HepG2 (cell line): ENCODE measurements around the gene SLC28A1. TPM values are rescaled to one million over a fixed set of nuclear protein-coding genes. Genes with fewer than 3 reads are reported as not detected.

Experiments
- ATAC-seq: fragments of 200-7000 bp; cut with Tn5 transposase; 3 replicates; pipeline ENCODE4 v1.9.1; 2020; ENCODE audit warnings: mild to moderate bottlenecking, moderate library complexity
- BruUV-seq: library from RNA; stranded (reverse); fragments of 400-500 nt; replicated peaks from 2 replicates; lab custom pipeline; 2021; lab: Mats Ljungman, UMichigan
- CTCF ChIA-PET: fragments of 300-600 bp; formaldehyde crosslinking; extraction: SDS; loops from one replicate; lab custom pipeline; 2021; ENCODE audit warnings: low total read pairs, inconsistent platforms, low intra/inter-chr PET ratio; lab: Yijun Ruan, JAX
- POLR2A ChIA-PET: fragments of 350-600 bp; sonication (Branson Sonifier 250); formaldehyde crosslinking; loops from one replicate; lab custom pipeline; 2020; ENCODE audit warnings: antibody characterized with exemption, inconsistent platforms; lab: Yijun Ruan, JAX
- DNase-seq: peaks from one replicate; pipeline ENCODE4 v3.0.0-alpha.2; 2015; ENCODE audit warnings: low spot score
- FAIRE-seq: peaks from 3 replicates; lab custom pipeline; 2011; peaks lifted over from hg19 to GRCh38; lab: Jason Lieb, UNC
- H2AFZ ChIP-seq: one replicate; pipeline ENCODE4 v1.6.1; 2011; ENCODE audit warnings: low read length, inconsistent platforms
- H3K27ac ChIP-seq: fragments of 300-600 bp; 3 replicates; pipeline ENCODE4 v1.8.0; 2011; ENCODE audit warnings: mixed run types, mild to moderate bottlenecking, mixed read lengths, low read length, inconsistent platforms; ENCODE audit not compliant: insufficient read depth; ENCODE audit errors: extremely low read length
- H3K27me3 ChIP-seq, 2 experiments: fragments of 200-600 bp in 1 of 2; 2 replicates in 1 of 2; 3 replicates in 1 of 2; pipeline versions ENCODE4 v1.6.0 to v1.8.0; 2011; ENCODE audit warnings: low read length in 2 of 2, mild to moderate bottlenecking in 2 of 2, moderate library complexity in 2 of 2, inconsistent platforms in 1 of 2; ENCODE audit not compliant: insufficient read depth in 2 of 2, control insufficient read depth in 1 of 2
- H3K36me3 ChIP-seq, 2 experiments: fragments of 200-600 bp in 1 of 2; replicated peaks in 1 of 2; 2 replicates in 1 of 2; 3 replicates in 1 of 2; pipeline versions ENCODE4 v1.5.1 to v1.8.0; 2011; ENCODE audit warnings: low read length in 2 of 2, inconsistent platforms in 1 of 2; ENCODE audit not compliant: insufficient read depth in 2 of 2, control insufficient read depth in 1 of 2
- H3K4me1 ChIP-seq: 2 replicates; pipeline ENCODE4 v1.5.1; 2012; ENCODE audit warnings: low read length, inconsistent platforms; ENCODE audit not compliant: insufficient read depth
- H3K4me2 ChIP-seq: 2 replicates; pipeline ENCODE4 v1.6.0; 2011; ENCODE audit warnings: low read depth, low read length, inconsistent platforms
- H3K4me3 ChIP-seq, 3 experiments: fragments of 200-600 bp in 1 of 3; sonication (generic), shearing (Covaris generic) in 1 of 3; replicated peaks in 1 of 3; 2 replicates each; pipeline ENCODE4 v1.5.1; 2011 to 2016; ENCODE audit warnings: low read length in 3 of 3, inconsistent platforms in 2 of 3, low read depth in 2 of 3, mild to moderate bottlenecking in 2 of 3, control low read depth in 1 of 3, mixed read lengths in 1 of 3; ENCODE audit not compliant: insufficient read depth in 1 of 3
- H3K79me2 ChIP-seq: one replicate; pipeline ENCODE4 v1.6.1; 2011; ENCODE audit warnings: low read length, inconsistent platforms; ENCODE audit not compliant: insufficient read depth
- H3K9ac ChIP-seq: 2 replicates; pipeline ENCODE4 v1.6.0; 2011; ENCODE audit warnings: mild to moderate bottlenecking, low read depth, low read length, inconsistent platforms; ENCODE audit not compliant: insufficient read depth
- H3K9me3 ChIP-seq: 2 replicates; pipeline ENCODE4 v1.5.1; 2012; ENCODE audit warnings: mild to moderate bottlenecking, low read length
- H4K20me1 ChIP-seq: 2 replicates; pipeline ENCODE4 v1.6.0; 2011; ENCODE audit warnings: inconsistent platforms, mild to moderate bottlenecking, low read length, moderate library complexity; ENCODE audit not compliant: insufficient read depth
- JUNB ChIP-seq: sonication (generic); formaldehyde crosslinking; IDR thresholded peaks from 2 replicates; pipeline ENCODE4 v1.8.0; 2022; ENCODE audit warnings: missing genetic modification reagents, mild to moderate bottlenecking, borderline replicate concordance
- KDM2A ChIP-seq: sonication (generic); formaldehyde crosslinking; IDR thresholded peaks from 2 replicates; pipeline ENCODE4 v1.4.0; 2020; ENCODE audit warnings: low read depth, missing genetic modification reagents, borderline replicate concordance
- MATR3 ChIP-seq: sonication (generic); formaldehyde crosslinking; IDR thresholded peaks from 2 replicates; pipeline ENCODE4 v1.4.0; 2020; ENCODE audit warnings: missing genetic modification reagents
- SMAD9 ChIP-seq: sonication (generic); formaldehyde crosslinking; IDR thresholded peaks from 2 replicates; pipeline ENCODE4 v1.5.1; 2020; ENCODE audit warnings: mild to moderate bottlenecking, missing genetic modification reagents
- XRCC5 ChIP-seq: fragments of 200-400 bp; formaldehyde crosslinking; optimal IDR thresholded peaks from 2 replicates; pipeline ENCODE3; 2017; ENCODE audit warnings: mild to moderate bottlenecking, low read length
- ZBTB7B ChIP-seq: sonication (generic); formaldehyde crosslinking; IDR thresholded peaks from 2 replicates; pipeline ENCODE4 v1.4.0; 2020; ENCODE audit warnings: missing genetic modification reagents
- ZNF569 ChIP-seq: sonication (generic); formaldehyde crosslinking; IDR thresholded peaks from 2 replicates; pipeline ENCODE4 v1.5.0; 2020; ENCODE audit warnings: mild to moderate bottlenecking, missing genetic modification reagents, moderate library complexity, borderline replicate concordance
- ZSCAN25 ChIP-seq: sonication (generic); formaldehyde crosslinking; IDR thresholded peaks from 2 replicates; pipeline ENCODE4 v1.8.0; 2022; ENCODE audit warnings: mild to moderate bottlenecking, missing genetic modification reagents
- WGBS: methylation state at CpG from one replicate; pipeline ENCODE4 v1.1.6; 2017; ENCODE audit warnings: low lambda C conversion rate; 5-methylcytosine and 5-hydroxymethylcytosine counted together
- in situ Hi-C: cut with HindIII; loops from 2 replicates; pipeline ENCODE4 v1.10.0; 2017; ENCODE audit warnings: low pct_unique_long_range_greater_than_20kb; ENCODE audit not compliant: extremely low pct_ligation_motif_present
- intact Hi-C: fragments of 100-400 bp; cut with micrococcal nuclease; formaldehyde crosslinking; loops from one replicate; pipeline ENCODE4 v1.10.0; 2022; ENCODE audit not compliant: unreplicated experiment
- polyA plus RNA-seq, 8 experiments: library from polyadenylated mRNA; depleted of rRNA in 3 of 8; stranded (reverse) in 7 of 8; unstranded in 1 of 8; fragments of >200 nt; fragmentation: Illumina TruSeq in 4 of 8; extraction: Trizol in 4 of 8; gene quantifications; 2 replicates each; pipeline versions ENCODE4 v1.2.1 to v1.2.3, GENCODE V29; 2011 to 2016; ENCODE audit warnings: low read depth in 4 of 8, missing spikeins in 1 of 8, mixed read lengths in 1 of 8; ENCODE audit not compliant: insufficient read depth in 1 of 8
- total RNA-seq, 5 experiments: library from RNA; depleted of rRNA; stranded (reverse); fragments of >200 nt; fragmentation: Illumina TruSeq; extraction: Trizol; gene quantifications; 2 replicates each; pipeline ENCODE4 v1.2.3, GENCODE V29; 2016; ENCODE audit warnings: low read depth in 1 of 5
- TF ChIP-seq, protein P1 (sequence below): IDR thresholded peaks from 2 replicates; pipeline ENCODE4 v1.6.1; 2016
- TF ChIP-seq, protein P2 (sequence below): sonication (generic); formaldehyde crosslinking; IDR thresholded peaks from 2 replicates; pipeline ENCODE4 v1.4.0; 2020; ENCODE audit warnings: missing genetic modification reagents, borderline replicate concordance
- TF ChIP-seq, protein P3 (sequence below): sonication (generic); formaldehyde crosslinking; IDR thresholded peaks from 2 replicates; pipeline ENCODE4 v1.5.0; 2020; ENCODE audit warnings: missing genetic modification reagents
- TF ChIP-seq, protein P4 (sequence below): sonication (generic); formaldehyde crosslinking; IDR thresholded peaks from 2 replicates; pipeline ENCODE4 v1.8.1; 2023; ENCODE audit warnings: missing genetic modification reagents, inconsistent platforms, borderline replicate concordance
- TF ChIP-seq, protein P5 (sequence below): sonication (generic); formaldehyde crosslinking; IDR thresholded peaks from 2 replicates; pipeline ENCODE4 v1.4.0; 2020; ENCODE audit warnings: mild to moderate bottlenecking, missing genetic modification reagents

SLC28A1 gene
- total and polyA plus RNA-seq, 2 of the 13 experiments (the other 11 are each of a cell fraction or from before 2014, with no cell fraction given): 0.31 to 5.8 TPM

DNA sequence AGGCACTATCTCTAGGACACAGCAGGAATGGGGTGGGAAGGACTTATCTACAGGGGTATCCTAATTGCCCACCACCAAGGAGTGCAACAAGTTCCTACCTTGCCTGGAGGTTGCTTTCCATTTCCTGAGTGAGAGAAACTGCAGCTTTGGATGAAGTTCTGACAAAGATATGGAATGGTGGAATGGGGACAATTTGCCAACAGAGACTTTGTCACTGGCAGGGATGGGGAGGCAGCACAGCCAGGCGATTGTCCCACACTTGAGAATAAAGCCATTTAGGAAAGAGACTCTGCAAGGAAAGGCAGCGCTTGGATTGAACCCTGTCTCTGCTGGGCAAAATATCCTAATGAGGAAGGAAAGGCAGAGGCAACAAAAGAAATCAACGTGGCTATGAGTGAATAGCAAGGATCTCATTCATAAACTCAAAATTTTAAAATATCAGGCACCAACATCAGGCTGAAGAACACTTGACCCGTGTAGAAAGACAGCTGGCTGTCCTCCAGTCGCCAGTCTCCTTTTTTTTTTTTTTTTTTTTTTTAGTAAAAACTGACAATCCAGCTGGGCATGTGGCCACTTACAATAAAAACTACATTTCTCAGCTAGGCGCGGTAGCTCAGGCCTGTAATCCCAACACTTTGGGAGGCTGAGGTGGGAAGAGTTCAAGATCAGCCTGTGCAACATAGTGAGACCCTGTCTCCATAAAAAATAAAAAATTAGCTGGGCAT lies 65.5 kb downstream of the SLC28A1 start:
- TF ChIP-seq XRCC5 (no peak), ZNF569 (CRISPR knock-in tag) (no peak), KDM2A (CRISPR knock-in tag) (no peak), ZSCAN25 (CRISPR knock-in tag) (no peak), ZBTB7B (no peak), SMAD9 (no peak), JUNB (CRISPR knock-in tag) (no peak), MATR3 (CRISPR knock-in tag) (no peak)
- TF ChIP-seq, protein P1, sequence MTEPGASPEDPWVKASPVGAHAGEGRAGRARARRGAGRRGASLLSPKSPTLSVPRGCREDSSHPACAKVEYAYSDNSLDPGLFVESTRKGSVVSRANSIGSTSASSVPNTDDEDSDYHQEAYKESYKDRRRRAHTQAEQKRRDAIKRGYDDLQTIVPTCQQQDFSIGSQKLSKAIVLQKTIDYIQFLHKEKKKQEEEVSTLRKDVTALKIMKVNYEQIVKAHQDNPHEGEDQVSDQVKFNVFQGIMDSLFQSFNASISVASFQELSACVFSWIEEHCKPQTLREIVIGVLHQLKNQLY (CRISPR knock-in tag): no peak
- TF ChIP-seq, protein P2, sequence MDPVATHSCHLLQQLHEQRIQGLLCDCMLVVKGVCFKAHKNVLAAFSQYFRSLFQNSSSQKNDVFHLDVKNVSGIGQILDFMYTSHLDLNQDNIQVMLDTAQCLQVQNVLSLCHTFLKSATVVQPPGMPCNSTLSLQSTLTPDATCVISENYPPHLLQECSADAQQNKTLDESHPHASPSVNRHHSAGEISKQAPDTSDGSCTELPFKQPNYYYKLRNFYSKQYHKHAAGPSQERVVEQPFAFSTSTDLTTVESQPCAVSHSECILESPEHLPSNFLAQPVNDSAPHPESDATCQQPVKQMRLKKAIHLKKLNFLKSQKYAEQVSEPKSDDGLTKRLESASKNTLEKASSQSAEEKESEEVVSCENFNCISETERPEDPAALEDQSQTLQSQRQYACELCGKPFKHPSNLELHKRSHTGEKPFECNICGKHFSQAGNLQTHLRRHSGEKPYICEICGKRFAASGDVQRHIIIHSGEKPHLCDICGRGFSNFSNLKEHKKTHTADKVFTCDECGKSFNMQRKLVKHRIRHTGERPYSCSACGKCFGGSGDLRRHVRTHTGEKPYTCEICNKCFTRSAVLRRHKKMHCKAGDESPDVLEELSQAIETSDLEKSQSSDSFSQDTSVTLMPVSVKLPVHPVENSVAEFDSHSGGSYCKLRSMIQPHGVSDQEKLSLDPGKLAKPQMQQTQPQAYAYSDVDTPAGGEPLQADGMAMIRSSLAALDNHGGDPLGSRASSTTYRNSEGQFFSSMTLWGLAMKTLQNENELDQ (CRISPR knock-in tag): no peak
- TF ChIP-seq, protein P3, sequence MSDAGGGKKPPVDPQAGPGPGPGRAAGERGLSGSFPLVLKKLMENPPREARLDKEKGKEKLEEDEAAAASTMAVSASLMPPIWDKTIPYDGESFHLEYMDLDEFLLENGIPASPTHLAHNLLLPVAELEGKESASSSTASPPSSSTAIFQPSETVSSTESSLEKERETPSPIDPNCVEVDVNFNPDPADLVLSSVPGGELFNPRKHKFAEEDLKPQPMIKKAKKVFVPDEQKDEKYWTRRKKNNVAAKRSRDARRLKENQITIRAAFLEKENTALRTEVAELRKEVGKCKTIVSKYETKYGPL (CRISPR knock-in tag): no peak
- TF ChIP-seq, protein P4, sequence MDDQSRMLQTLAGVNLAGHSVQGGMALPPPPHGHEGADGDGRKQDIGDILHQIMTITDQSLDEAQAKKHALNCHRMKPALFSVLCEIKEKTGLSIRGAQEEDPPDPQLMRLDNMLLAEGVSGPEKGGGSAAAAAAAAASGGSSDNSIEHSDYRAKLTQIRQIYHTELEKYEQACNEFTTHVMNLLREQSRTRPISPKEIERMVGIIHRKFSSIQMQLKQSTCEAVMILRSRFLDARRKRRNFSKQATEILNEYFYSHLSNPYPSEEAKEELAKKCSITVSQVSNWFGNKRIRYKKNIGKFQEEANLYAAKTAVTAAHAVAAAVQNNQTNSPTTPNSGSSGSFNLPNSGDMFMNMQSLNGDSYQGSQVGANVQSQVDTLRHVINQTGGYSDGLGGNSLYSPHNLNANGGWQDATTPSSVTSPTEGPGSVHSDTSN (CRISPR knock-in tag): no peak
- TF ChIP-seq, protein P5, sequence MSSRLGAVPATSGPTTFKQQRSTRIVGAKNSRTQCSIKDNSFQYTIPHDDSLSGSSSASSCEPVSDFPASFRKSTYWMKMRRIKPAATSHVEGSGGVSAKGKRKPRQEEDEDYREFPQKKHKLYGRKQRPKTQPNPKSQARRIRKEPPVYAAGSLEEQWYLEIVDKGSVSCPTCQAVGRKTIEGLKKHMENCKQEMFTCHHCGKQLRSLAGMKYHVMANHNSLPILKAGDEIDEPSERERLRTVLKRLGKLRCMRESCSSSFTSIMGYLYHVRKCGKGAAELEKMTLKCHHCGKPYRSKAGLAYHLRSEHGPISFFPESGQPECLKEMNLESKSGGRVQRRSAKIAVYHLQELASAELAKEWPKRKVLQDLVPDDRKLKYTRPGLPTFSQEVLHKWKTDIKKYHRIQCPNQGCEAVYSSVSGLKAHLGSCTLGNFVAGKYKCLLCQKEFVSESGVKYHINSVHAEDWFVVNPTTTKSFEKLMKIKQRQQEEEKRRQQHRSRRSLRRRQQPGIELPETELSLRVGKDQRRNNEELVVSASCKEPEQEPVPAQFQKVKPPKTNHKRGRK (CRISPR knock-in tag): no peak
- in situ Hi-C loops: loop anchor here (5.0 to 25.0 kb wide), 2 partner anchors 92 to 187 kb away; no protein-coding TSS in a partner anchor
- H3K4me1 ChIP-seq: peaks cover 53% of the 10 kb centered on the region
- FAIRE-seq (no peak), DNase-seq (no peak), ATAC-seq (no peak)
- no TSS peak for BruUV-seq
- ChIA-PET CTCF (no interaction called here), POLR2A (no interaction called here)
- H3K27ac ChIP-seq: no peak overlapping the region
- H2AFZ ChIP-seq: no peak overlapping the region
- no peaks in the 10 kb centered on the region for H3K36me3 ChIP-seq
- no peak overlapping the region for H3K4me2 ChIP-seq
- H3K9me3 ChIP-seq: no peaks in the 10 kb centered on the region
- 62% methylated on average over 7 of the region's 7 CpGs for WGBS
- intact Hi-C loops: no loop called here
- H3K4me3 ChIP-seq: no peak overlapping the region
- peaks cover 0 to 5% of the 10 kb centered on the region in 2 experiments; a peak in 2 of 5 replicates for H3K27me3 ChIP-seq
- H3K9ac ChIP-seq: no peak overlapping the region
- H4K20me1 ChIP-seq: no peaks in the 10 kb centered on the region
- no peaks in the 10 kb centered on the region for H3K79me2 ChIP-seq
